NK-92 (cell line): ENCODE data around the gene FAM3A.

Source experiments
- DNase-seq: peaks from one replicate; lab custom pipeline; 2025; ENCODE audit not compliant: unreplicated experiment; lab: John Stamatoyannopoulos, UW

FAM3A gene

GRCh38 chrX:154534526-154535322 lies 18.7 kb upstream of the FAM3A start:
- DNase-seq: no peak

- DNase-seq: no peak
Measured at GRCh38 chrX:154532690-154533089, 16.7 kb upstream of the FAM3A start.

- DNase-seq: no peak
Measured at GRCh38 chrX:154531626-154532025, 15.6 kb upstream of the FAM3A start.

- no peak for DNase-seq
Measured at GRCh38 chrX:154530286-154530685, 14.3 kb upstream of the FAM3A start.

GRCh38 chrX:154529206-154529612 lies 13.2 kb upstream of the FAM3A start:
- DNase-seq: no peak

GRCh38 chrX:154526901-154527675 lies 11.1 kb upstream of the FAM3A start:
- DNase-seq: no peak

GRCh38 chrX:154525606-154526490 lies 9.8 kb upstream of the FAM3A start:
- no peak for DNase-seq

- no peak for DNase-seq
Measured at GRCh38 chrX:154519389-154519788, 3.4 kb upstream of the FAM3A start.

GRCh38 chrX:154517101-154517781 lies 1.2 kb upstream of the FAM3A start:
- DNase-seq: no peak

- DNase-seq: no peak
Measured at GRCh38 chrX:154516656-154517100, 646 bp upstream of the FAM3A start.

- no peak for DNase-seq
Measured at GRCh38 chrX:154515090-154515965, 704 bp downstream of the FAM3A start.

GRCh38 chrX:154513716-154514115 lies 2.3 kb downstream of the FAM3A start:
- no peak for DNase-seq

- no peak for DNase-seq
Measured at GRCh38 chrX:154512879-154513553, 3.0 kb downstream of the FAM3A start.

GRCh38 chrX:154511761-154512160 lies 4.3 kb downstream of the FAM3A start:
- no peak for DNase-seq

GRCh38 chrX:154509455-154509854 lies 6.6 kb downstream of the FAM3A start:
- no peak for DNase-seq

GRCh38 chrX:154508384-154508745 lies 7.7 kb downstream of the FAM3A start:
- no peak for DNase-seq

- DNase-seq: no peak
Measured at GRCh38 chrX:154507673-154508383, 8.2 kb downstream of the FAM3A start.

- DNase-seq: no peak
Measured at GRCh38 chrX:154506483-154507332, 9.3 kb downstream of the FAM3A start.
